Measurements from ENCODE around the gene USP47.
A peak's percentile ranks its signal among the peaks of the same experiment; 100 is the strongest.

DNA sequence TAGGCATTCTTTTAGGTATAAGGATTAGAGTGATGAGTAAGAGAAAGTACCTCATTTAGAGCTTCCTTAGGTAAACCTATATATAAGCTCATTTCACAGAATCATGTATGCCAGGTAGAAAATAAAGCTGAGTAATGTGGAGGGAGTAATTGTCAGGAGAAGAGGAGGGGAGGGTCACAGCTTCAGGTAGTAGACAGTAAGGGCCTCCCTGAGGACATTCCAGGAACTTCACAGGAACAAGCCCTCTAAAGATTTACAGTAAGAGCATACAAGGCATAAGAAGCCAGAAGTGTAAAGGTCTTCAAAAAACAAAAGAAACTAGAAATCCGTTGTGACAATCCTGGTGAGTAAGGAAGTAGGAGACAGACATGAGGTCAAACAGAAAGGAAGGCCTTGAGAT, 57.6 kb downstream of the USP47 start:
- TF ChIP-seq, protein P1, sequence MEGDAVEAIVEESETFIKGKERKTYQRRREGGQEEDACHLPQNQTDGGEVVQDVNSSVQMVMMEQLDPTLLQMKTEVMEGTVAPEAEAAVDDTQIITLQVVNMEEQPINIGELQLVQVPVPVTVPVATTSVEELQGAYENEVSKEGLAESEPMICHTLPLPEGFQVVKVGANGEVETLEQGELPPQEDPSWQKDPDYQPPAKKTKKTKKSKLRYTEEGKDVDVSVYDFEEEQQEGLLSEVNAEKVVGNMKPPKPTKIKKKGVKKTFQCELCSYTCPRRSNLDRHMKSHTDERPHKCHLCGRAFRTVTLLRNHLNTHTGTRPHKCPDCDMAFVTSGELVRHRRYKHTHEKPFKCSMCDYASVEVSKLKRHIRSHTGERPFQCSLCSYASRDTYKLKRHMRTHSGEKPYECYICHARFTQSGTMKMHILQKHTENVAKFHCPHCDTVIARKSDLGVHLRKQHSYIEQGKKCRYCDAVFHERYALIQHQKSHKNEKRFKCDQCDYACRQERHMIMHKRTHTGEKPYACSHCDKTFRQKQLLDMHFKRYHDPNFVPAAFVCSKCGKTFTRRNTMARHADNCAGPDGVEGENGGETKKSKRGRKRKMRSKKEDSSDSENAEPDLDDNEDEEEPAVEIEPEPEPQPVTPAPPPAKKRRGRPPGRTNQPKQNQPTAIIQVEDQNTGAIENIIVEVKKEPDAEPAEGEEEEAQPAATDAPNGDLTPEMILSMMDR (IDR thresholded peaks at IDR 0.05), result peak in 1 of 6 experiments; percentile 6
- TF ChIP-seq POLR2A (IDR thresholded peaks at IDR 0.05), result no peak

Measured in thyroid gland (tissue), 4 donors.